HG02981 (cell line): ENCODE measurements around the gene NTN1.
"Not testable (repeated sequence)": the region's sequence is repeated elsewhere in the genome, so short reads cannot be mapped to it uniquely, and the experiment has no call there.

Experiments used
- ATAC-seq: cut with Tn5 transposase; IDR thresholded peaks from one replicate; pipeline ENCODE4 v1.9.1; 2021; ENCODE audit warnings: mild to moderate bottlenecking, moderate library complexity; ENCODE audit not compliant: unreplicated experiment

Gene NTN1

DNA sequence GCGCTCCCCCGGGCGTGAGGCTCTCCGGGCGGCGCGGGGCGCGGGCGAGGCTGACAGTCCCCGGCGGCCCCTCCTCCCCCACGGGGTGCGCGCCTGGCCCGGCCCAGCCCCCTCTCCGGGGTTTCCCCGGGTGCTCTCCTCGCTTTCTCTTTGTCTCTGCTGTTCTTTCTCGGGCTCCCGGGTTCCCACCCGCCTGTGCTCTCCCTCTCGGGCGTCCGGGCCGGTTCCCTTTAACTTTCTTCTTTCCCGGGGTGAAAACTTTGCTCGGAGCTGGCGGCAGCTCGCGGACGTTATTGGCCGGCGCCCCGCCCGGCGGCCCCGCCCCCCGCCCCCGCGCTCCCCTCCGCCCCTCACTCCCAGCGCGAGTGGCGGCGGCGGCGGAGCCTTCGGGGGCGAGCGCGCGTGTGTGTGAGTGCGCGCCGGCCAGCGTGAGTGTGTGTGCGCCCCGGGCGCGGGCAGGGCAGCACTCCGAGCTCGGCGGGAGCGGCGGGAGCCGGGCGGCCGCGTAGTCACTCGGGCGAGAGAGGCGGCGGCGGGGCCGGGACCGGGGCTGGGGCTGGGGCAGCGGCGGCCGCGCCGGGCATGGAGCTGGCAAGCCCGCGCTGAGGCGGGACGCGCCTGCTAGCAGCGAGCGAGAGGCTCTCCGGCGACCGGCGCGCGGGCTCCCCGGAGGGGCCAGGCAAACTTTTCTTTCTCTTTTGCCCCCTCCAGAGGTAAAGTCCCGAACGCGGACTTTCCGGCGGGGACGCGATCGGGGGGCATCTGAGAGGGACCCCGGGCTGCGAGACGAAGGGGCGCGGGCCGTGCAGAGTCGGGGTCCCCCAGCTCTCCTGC lies at the start of gene NTN1:
NTN1 (plus strand) TSS at position 353 of the 834 bp plus-strand sequence. CDS start 864 bp downstream, outside the sequence.
- peak; percentile 57 for ATAC-seq

DNA sequence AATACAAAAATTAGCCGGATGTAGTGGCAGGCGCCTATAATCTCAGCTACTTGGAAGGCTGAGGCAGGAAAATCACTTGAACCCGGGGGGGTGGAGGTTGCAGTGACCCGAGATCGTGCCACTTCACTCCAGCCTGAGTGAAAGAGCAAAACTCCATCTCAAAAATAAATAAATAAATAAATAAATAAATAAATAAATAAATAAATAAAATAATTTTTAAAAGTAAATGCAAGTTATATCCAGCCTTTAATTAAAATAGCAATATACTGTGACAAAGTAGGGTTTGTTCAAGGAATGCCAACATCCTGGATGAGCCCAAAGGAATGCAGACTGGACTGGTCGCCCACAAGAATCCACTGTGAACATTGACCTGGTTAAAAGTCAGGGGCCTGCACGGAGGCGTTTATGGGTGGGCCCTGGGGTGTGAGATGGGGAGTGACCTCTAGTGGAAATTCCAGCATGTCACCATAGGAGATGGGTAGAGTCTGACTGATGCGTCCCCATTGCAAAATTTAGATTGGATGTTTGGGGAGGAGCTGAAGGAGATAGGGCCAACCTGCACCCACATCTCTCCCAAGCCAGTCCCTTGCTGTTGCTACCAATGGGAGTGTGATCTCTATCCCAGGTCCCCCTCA lies 46.1 kb upstream of the NTN1 start:
- no peak for ATAC-seq

DNA sequence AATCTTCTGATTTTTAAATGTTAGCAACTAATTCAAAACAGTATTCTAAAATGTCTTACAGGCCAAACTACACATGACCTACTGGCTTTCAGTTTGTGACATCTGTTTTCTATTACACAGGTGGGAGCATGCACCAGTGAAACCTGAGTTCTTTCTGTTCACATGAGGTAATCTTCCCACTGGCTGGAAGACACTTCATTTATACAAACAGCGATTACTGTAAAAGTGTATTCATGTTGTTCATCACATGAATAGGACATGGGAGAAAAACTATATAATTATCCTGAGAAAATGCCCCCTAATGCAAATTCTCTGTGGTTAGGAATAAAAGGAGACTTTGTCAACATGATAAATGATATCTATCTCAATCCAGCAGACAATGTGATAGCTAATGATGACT lies 44.7 kb upstream of the NTN1 start:
- no peak for ATAC-seq

DNA sequence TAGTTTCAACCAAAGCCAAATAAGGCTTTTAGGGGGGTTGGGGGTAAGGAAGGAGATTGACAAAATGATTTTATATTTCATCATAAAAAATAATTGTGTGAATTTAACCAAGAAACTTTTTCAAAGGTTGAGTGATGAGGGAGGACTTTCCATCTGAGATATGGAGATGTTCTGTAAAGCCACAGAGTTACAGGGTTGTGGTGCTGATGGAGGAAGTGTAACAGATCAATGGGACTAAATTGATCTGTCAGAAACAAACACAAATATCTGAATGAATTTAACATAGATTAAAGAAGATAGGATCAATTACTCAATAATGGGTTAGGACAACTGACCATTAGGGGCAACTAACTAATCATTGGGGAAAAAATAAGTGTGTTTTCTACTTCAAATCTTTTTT lies 41.6 kb upstream of the NTN1 start:
- ATAC-seq: no peak

DNA sequence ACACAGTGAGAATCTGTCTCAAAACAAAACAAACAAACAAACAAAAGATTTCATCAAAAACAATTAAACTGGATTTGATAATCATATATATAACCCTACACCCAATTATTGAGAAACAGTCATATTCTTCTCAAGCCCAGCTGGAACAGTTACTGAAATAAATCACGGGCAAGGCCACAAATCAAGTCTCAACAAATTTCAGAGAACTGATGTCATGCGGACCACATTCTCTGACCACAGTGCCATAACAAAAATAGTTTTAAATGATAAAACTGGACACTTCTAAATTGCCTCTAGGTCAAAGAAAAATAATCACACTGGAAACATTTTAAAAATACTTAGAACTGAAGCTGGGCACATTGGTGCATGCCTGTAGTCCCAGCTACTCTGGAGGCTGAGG lies 39.9 kb upstream of the NTN1 start:
- no peak for ATAC-seq

DNA sequence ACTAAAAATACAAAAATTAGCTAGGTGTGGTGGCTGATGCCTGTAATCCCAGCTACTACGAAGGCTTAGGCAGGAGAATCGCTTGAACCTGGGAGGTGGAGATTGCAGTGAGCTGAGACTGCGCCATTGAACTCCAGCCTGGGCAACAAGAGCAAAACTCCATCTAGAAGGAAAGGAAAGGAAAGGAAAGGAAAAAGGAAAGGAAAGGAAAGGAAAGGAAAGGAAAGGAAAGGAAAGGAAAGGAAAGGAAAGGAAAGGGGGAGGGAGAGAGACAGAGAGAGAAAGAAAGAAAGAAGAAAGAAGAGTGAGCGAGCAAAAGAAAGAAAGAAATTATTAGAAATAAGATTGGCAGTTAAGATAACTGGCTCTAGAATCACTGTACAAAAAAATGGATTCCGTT lies 37.1 kb upstream of the NTN1 start:
- ATAC-seq: not testable (repeated sequence)

DNA sequence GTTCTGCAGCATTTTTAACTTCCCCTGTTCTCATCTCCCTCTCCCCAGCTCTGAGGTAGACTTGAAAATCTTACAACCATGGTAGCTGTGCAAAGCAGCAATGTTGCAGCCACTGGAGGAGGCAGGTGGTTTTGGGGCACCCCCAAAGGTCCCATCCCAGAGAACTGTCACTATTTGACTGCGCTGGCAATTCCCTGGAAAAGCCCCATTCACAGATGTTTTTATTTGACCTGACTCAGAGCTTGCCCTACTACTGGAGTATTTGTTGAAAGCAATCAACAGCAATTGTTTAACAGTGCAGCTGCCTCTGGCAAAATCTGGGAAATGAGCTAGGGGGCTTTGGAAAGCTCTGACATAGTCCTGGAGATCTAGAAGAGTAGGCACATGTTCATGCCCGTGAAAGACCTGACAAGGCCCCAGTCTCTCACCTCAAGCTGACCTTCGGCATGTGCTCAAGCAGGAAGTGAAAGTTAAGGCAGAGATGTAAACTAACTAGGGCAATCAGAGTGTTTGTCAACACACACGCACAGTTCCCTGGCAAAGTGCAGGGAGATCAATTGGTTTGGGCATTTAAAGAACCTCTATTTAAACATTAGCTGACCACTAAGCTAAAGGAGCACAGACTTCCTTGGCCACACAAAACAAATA lies 36.1 kb upstream of the NTN1 start:
- ATAC-seq: no peak

DNA sequence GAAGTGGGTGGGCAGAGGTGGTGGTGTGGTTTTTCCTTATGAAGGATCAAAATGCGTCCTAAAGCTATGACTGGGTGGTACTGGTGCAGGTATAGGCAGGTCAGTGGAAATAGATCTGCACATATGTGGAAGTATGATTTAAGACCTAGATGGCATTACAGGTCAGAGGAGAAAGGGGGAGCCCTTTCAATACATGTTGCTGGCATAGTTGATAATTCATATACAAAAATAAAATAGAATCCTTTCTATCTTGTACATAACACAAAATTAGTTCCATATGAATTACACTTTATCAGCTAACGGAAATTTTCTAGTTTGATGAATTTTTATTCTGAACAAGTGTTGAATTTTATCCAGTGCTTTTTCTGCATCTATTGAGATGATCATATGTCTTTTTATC lies 35.0 kb upstream of the NTN1 start:
- no peak for ATAC-seq

DNA sequence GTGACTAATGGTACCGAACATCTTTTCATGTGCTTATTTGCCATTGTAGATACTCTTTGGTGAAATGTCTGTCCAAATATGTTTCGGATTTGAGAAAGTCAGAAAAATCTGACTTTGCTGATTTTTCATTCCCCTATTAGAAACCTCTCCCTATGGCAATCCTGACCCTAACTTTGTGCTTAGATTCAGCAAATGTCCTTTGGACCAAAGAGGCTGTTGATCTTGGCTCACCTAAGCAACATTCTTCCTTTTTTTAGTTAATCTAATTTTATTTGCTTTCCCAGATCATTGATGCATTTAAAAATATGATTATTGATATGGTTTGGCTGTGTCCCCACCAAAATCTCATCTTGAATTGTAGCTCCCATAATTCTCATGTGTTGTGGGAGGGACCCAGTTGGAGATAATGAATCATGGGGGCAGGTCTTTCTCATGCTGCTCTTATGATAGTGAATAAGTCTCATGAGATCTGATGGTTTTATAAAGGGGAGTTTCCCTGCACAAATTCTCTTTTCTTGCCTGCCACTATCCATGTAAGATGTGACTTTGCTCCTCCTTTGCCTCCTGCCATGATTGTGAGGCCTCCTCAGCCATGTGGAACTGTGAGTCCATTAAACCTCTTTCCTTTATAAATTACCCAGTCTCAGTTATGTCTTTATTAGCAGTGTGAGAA lies 32.9 kb upstream of the NTN1 start:
- not testable (repeated sequence) for ATAC-seq

DNA sequence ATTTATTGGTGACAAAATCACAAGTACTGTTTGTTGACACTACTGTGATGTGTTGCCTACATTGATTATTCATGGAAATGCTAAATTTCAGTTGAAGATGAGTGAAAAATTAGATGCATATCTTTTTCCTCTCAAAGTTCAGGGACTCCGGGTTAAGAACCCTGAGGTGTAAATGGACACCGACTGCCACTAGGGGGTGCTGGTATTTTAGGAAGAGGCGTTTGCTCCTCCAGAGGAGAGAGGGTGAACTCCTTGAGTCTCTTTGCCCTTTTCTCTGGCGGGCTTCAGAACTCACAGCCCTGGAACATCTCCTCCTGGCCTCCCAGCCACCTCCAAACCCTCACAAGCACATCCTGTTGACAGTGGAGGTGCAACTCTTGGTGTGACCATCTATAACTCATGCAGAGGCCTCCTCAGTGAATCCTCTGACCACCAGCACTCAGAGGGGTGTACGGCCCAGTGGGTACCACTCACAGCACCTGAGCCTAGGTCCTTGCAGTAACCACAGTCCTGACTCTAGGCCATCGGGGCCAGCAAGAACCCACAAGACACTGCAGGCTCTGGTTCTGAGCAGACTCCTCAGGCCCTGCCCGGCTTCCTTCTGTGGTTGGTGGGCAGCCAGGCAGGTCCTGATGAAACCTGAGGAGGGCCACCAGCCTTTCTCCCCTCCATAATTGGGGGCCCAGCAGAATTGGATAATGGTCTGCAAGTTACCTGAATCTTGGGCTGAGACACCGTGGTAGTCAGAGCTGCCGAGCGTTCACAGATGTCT lies 29.6 kb upstream of the NTN1 start:
- ATAC-seq: no peak

DNA sequence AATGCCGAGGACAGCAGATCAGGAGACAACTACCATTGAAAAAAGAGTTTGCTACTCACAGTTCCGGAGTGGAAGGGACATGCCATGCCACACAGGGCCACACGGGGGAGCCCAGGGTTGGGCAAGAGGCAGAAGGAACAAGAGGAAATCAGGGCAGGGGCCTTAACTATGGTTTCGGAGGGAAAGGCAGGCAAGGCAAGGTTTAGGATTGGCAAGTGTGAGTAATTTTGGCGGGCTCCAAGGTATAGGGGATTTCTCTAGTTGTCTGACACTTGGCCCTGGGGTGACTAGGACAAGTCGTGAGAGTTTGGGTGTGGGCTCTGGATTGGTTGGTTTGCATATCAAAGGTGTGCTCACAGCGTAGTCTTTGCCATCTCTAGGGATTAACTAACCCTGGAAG lies 27.0 kb upstream of the NTN1 start:
- ATAC-seq: no peak

DNA sequence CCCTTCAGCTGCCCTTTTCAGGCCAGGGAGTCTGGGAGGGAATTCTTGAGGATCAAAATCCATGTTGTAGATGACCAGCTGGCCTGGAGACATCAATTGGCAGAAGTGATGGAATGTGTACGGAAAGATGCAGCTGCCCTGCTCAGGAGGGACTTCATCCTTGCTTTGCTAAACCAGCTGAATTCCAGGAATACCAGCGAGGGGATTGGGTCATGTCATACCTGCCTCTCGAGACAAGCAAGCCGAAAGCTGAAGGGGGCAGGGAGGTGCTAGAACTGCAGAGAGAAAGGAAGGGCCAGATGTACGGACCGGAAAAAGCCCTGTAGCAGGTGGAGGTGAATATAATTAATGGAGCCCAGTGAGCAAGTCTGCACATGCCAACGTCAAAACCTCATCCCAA lies 25.6 kb upstream of the NTN1 start:
- ATAC-seq: no peak

DNA sequence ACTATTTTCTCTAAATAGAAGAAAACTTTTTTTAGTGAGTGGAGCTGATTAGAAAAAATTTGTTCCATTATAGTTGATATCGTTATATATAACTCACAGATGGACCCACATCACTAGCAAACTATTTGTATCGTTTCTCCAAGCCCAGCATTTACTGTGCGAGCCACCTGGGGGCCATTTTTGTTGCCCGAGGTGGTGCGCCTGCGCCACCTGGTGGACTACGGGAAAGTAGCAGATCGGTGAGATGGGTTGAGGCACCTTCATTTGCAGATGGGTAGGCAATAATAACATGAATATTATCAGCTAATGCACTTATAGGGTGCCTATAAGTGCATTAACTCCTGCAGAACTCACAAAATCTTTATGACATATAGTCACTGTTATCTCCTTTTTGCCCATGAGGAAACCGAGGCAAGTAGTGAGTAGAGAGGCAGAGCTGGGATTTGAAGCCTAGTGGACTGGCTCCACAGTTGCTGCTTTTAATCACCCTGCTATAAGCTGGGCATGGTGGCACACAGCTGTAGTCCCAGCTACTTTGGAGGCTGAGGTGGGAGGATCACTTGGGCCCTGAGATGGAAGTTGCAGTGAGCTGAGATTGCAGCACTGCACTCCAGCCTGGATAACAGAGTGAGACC lies 23.2 kb upstream of the NTN1 start:
- ATAC-seq: no peak

DNA sequence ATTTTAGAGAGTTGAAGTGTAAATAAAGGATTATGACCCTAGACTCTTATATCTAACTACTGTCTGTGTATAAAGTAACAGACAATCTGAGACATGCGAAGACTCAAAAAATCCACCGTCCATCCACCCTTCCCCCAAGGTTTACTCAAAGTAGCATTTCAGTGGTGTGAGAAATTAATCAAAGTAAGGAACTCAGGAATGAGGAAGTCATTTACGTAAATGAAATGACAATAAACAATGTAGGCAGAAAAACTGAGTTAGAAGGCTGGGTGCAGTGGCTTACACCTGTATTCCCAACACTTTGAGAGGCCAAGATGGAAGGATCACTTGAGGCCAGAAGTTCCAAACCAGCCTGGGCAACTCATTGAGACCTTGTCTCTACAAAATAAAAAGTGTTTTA lies 19.8 kb upstream of the NTN1 start:
- ATAC-seq: no peak

DNA sequence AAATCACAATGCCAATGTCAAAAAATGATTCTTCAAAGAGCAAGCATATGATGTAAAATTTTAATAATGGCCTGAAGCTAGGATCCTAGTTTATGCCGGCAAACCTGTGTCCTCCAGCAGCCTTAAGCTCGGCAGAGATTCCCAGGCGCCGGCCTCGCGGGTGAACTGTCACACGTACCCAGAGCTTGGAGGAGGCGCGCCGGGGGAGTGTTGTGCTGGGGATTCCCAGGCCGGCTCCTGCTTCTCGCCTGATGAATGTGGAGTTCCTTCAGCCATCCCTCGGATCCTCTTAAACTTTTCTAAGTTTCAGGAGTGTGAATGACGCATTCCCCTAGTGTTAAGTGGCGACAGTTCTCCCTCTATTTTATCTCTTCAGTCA lies 19.1 kb upstream of the NTN1 start:
- ATAC-seq: no peak

DNA sequence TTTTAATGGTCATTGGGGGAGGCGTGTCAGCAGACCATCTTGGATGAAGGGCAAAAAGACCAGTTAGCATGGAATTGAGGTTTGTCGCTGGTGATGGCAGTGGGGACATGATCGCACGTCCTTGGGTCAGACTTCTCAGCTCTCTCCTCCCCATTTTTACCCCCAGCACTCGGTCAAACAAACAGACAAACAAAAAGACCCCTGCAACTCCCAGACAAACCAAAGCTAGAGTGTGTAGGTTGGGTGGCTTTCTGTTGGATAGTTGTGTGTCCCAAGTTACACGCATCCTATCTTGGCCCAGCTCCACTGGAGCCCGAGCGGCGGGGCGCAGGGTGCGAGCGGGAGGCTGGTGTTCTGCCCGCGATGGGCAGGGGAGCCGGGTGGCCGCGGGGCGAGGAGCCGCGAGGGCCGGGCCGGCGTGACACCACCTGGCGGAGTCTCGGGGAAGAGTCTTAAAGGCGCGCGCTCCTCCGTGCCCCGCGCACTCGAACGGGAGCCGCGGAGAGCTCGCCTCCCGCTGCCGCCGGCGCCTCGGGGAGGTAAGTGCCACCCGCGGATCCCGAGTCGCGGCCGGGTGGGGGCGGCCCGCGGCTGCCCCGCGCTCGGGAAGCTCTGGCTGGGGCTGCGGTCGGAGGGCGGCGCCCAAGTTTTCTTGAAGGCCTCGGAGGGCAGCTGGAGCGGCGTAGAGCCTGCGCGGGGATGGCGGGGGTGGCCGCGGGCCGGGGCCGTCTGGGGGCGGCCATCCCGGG lies 18.5 kb upstream of the NTN1 start:
- ATAC-seq: no peak

DNA sequence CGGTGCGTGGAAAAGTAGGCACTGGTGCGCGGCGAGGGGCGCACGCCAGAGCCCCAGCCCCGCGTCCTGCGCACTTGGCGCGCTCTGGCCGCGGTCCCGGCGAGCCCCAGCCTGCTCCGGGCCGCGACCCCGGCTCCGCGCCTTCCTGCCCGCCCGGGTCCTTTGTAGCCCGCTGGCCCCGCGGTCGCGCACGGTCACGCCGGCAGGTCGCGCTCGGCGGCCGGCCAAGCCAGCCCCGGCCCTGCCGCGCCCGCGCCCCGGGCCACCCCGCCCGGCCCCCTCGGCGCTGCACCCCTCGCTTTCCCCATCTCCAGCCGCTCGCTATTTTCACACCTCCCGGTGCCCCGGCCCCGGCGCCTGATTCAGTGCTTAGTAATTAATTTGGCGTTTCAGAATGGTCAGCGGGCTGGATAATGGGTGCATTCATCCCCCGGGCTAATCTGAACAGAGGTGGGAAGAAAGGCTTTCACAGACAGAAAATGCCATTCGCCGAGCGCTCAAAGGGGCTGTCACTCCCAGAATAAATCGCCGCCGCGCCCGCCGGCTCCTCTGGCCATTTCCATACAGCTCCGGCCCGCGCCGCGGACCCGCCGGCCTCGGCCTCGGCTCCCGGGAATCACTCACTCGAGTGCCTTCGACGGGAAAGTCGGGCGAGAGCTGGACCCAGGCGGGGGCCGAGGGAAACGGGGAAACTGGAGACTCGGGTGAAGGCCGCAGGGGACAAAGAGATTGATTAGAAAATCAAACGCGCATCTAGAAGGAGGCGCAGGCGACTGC lies 17.8 kb upstream of the NTN1 start:
- no peak for ATAC-seq

DNA sequence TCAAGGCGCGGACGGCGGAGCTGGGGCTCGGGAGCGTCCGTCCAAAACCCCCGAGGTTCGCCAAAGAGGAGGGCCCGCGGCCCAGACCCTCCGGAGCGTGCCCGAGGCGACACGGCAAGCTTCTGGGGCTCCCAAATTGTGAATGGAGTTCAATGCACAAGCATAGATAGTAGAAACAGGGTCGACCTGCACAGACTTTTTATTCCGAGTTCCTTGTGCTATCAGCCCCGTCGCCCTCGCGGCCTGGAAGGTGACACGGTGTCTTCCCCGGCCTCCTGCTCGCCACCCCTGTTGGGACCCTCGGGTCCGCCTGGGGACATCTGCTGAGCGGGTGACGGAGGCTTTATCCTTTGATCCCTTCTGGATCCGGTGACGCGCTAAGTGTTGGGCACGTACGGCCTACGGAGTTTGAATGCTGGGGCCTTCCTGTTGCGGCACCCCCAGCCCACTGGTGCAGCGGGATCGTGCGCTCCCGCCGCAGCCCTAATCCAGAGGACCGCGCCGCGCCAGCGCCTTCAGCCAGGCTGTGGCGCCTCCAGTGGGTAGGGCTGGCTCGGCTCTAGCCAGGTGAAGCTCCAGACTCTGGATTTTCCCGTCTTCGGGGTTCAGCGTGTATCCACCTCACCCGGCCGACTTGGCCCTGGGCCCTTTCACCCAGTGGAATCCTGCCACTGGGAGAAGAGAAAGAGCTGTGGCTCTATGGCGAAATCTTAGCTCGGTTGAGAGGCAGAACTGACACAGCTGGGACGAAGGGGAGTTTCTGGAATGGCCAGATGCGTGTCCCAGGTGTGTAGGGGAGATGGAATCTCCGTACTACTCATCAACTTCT lies 17.0 kb upstream of the NTN1 start:
- no peak for ATAC-seq
